SH-SY5Y (cell line): Measurements from ENCODE around the gene OSBPL1A.

Experiments used
- GATA2 ChIP-seq: IDR thresholded peaks from 2 replicates; pipeline ENCODE4 v1.6.1; 2011; ENCODE audit warnings: mild to moderate bottlenecking, low read depth, low read length
- GATA3 ChIP-seq: IDR thresholded peaks from 2 replicates; pipeline ENCODE4 v1.6.1; 2011; ENCODE audit warnings: low read depth, mild to moderate bottlenecking, low read length, moderate library complexity

DNA sequence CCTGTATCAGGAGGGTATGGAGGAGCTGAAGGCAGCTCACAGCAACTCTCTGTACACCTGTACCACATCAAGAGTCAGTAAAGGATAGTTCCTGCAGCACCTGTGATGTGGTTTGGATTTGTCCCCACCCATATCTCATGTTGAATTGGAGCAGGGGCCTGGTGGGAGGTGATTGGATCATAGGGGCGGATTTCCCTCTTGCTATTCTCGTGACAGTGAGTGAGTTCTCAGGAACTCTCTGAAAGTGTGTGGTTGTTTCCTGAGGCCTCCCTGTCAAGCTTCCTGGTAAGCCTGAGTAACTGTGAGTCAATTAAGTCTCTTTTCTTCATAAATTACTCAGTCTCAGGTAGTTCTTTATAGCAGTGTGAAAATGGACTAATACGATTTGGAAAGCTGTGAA is 28.9 kb downstream of the OSBPL1A start:
- TF ChIP-seq GATA2 (no peak), GATA3 (no peak)
